Measurements from ENCODE around the gene WWC2.

Gene WWC2

GRCh38 chr4:183100827-183101226, 1.8 kb downstream of the WWC2 start:
- Histone ChIP-seq H3K27ac (ENCODE audit: low read length) (no peak overlapping the region), H3K9ac (ENCODE audit: low read length) (no peak overlapping the region), H3K9me3 (ENCODE audit: insufficient read depth, low read length) (no peaks in the 10 kb centered on the region)

GRCh38 chr4:183101956-183102480, 3.0 kb downstream of the WWC2 start:
- Histone ChIP-seq H3K4me3 (ENCODE audit: low read length) (no peak overlapping the region), H3K27me3 (ENCODE audit: low read depth, low read length) (no peaks in the 10 kb centered on the region), H3K4me1 (ENCODE audit: low read length) (peaks cover 8% of the 10 kb centered on the region)

More at GRCh38 chr4:183100827-183101226, 1.8 kb downstream of the WWC2 start:
- H3K36me3 ChIP-seq (replicated peaks; ENCODE audit: low read depth, low read length), result no peaks in the 10 kb centered on the region
- no peaks in the 10 kb centered on the region for H3K27me3 ChIP-seq (ENCODE audit: low read depth, low read length)
- H3K4me1 ChIP-seq (ENCODE audit: low read length), result peaks cover 8% of the 10 kb centered on the region
- H3K79me2 ChIP-seq (ENCODE audit: low read length), result no peaks in the 10 kb centered on the region
- TF ChIP-seq CTCF (IDR thresholded peaks at IDR 0.05; ENCODE audit: low read depth, low read length), result no peak
- no peak for TF ChIP-seq EZH2phosphoT487 (IDR thresholded peaks at IDR 0.05; ENCODE audit: low read depth)
- H3K4me2 ChIP-seq (ENCODE audit: low read length), result peak overlapping the region; percentile 31
- H3K4me3 ChIP-seq (ENCODE audit: low read length), result no peak overlapping the region
- peak overlapping the region; percentile 64 for H2AFZ ChIP-seq (ENCODE audit: low read depth, low read length)
- H4K20me1 ChIP-seq (ENCODE audit: insufficient read depth, low read length), result no peaks in the 10 kb centered on the region

GRCh38 chr4:183105092-183105491, 6.0 kb downstream of the WWC2 start:
- H3K79me2 ChIP-seq (ENCODE audit: low read length), result no peaks in the 10 kb centered on the region
- no peak overlapping the region for H2AFZ ChIP-seq (ENCODE audit: low read depth, low read length)
- no peak overlapping the region for H3K4me2 ChIP-seq (ENCODE audit: low read length)
- H3K27ac ChIP-seq (ENCODE audit: low read length), result no peak overlapping the region
- no peaks in the 10 kb centered on the region for H3K9me3 ChIP-seq (ENCODE audit: insufficient read depth, low read length)
- H3K27me3 ChIP-seq (ENCODE audit: low read depth, low read length), result no peaks in the 10 kb centered on the region
- no peak overlapping the region for H3K4me3 ChIP-seq (ENCODE audit: low read length)
- H3K36me3 ChIP-seq (replicated peaks; ENCODE audit: low read depth, low read length), result no peaks in the 10 kb centered on the region
- H4K20me1 ChIP-seq (ENCODE audit: insufficient read depth, low read length), result no peaks in the 10 kb centered on the region
- no peak overlapping the region for H3K9ac ChIP-seq (ENCODE audit: low read length)
- peaks cover 8% of the 10 kb centered on the region for H3K4me1 ChIP-seq (ENCODE audit: low read length)
- TF ChIP-seq EZH2phosphoT487 (IDR thresholded peaks at IDR 0.05; ENCODE audit: low read depth) (no peak), CTCF (IDR thresholded peaks at IDR 0.05; ENCODE audit: low read depth, low read length) (no peak)

More at GRCh38 chr4:183101956-183102480, 3.0 kb downstream of the WWC2 start:
- no peaks in the 10 kb centered on the region for H3K79me2 ChIP-seq (ENCODE audit: low read length)
- no peak overlapping the region for H3K27ac ChIP-seq (ENCODE audit: low read length)
- no peaks in the 10 kb centered on the region for H3K36me3 ChIP-seq (replicated peaks; ENCODE audit: low read depth, low read length)
- TF ChIP-seq CTCF (IDR thresholded peaks at IDR 0.05; ENCODE audit: low read depth, low read length), result no peak
- TF ChIP-seq EZH2phosphoT487 (IDR thresholded peaks at IDR 0.05; ENCODE audit: low read depth), result no peak
- no peaks in the 10 kb centered on the region for H4K20me1 ChIP-seq (ENCODE audit: insufficient read depth, low read length)
- no peak overlapping the region for H3K4me2 ChIP-seq (ENCODE audit: low read length)
- no peak overlapping the region for H2AFZ ChIP-seq (ENCODE audit: low read depth, low read length)
- H3K9ac ChIP-seq (ENCODE audit: low read length), result no peak overlapping the region
- H3K9me3 ChIP-seq (ENCODE audit: insufficient read depth, low read length), result no peaks in the 10 kb centered on the region

GRCh38 chr4:183106839-183107238, 7.8 kb downstream of the WWC2 start:
- Histone ChIP-seq H2AFZ (ENCODE audit: low read depth, low read length) (no peak overlapping the region), H3K9me3 (ENCODE audit: insufficient read depth, low read length) (no peaks in the 10 kb centered on the region), H3K9ac (ENCODE audit: low read length) (no peak overlapping the region), H3K4me3 (ENCODE audit: low read length) (no peak overlapping the region), H3K27me3 (ENCODE audit: low read depth, low read length) (no peaks in the 10 kb centered on the region), H3K4me1 (ENCODE audit: low read length) (no peaks in the 10 kb centered on the region), H3K4me2 (ENCODE audit: low read length) (no peak overlapping the region), H3K27ac (ENCODE audit: low read length) (no peak overlapping the region), H3K79me2 (ENCODE audit: low read length) (no peaks in the 10 kb centered on the region), H3K36me3 (replicated peaks; ENCODE audit: low read depth, low read length) (no peaks in the 10 kb centered on the region), H4K20me1 (ENCODE audit: insufficient read depth, low read length) (no peaks in the 10 kb centered on the region)
- no peak for TF ChIP-seq EZH2phosphoT487 (IDR thresholded peaks at IDR 0.05; ENCODE audit: low read depth)
- no peak for TF ChIP-seq CTCF (IDR thresholded peaks at IDR 0.05; ENCODE audit: low read depth, low read length)
